ENCODE measurements around the gene SYTL1.
A peak's percentile ranks its signal among the peaks of the same experiment; 100 is the strongest.

The SYTL1 gene, protein sequence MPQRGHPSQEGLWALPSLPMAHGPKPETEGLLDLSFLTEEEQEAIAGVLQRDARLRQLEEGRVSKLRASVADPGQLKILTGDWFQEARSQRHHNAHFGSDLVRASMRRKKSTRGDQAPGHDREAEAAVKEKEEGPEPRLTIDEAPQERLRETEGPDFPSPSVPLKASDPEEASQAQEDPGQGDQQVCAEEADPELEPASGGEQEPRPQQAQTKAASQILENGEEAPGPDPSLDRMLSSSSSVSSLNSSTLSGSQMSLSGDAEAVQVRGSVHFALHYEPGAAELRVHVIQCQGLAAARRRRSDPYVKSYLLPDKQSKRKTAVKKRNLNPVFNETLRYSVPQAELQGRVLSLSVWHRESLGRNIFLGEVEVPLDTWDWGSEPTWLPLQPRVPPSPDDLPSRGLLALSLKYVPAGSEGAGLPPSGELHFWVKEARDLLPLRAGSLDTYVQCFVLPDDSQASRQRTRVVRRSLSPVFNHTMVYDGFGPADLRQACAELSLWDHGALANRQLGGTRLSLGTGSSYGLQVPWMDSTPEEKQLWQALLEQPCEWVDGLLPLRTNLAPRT

GRCh38 chr1:27341525-27342252 is at the start of gene SYTL1:
Gene SYTL1 (plus strand): TSS chr1:27342022. CDS start chr1:27345335, 3,313 bp downstream.
- peak; percentile 55 for DNase-seq (ENCODE audit: low read depth)

DNA sequence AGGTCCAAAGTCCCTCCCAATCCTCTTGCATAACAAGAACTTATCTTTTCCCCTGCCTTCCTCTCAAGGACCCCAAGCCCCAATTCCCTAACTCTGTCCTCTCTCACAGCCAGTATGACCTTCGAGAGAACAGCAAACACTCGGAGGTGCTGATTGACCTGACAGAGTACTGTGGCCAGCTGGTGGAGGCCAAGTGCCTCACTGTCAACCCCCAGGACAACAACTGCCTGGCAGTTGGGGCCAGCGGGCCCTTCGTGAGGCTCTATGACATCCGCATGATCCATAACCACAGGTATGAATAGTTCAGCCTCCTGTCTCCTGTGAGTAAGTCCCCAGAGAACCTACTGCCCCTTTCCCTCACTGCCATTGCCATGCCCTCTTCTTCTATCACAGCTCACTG is 49.7 kb upstream of the SYTL1 start:
- no peak for DNase-seq (ENCODE audit: low read depth)

- DNase-seq (ENCODE audit: low read depth) = no peak
Observed at GRCh38 chr1:27293915-27294314, 47.9 kb upstream of the SYTL1 start.

DNA sequence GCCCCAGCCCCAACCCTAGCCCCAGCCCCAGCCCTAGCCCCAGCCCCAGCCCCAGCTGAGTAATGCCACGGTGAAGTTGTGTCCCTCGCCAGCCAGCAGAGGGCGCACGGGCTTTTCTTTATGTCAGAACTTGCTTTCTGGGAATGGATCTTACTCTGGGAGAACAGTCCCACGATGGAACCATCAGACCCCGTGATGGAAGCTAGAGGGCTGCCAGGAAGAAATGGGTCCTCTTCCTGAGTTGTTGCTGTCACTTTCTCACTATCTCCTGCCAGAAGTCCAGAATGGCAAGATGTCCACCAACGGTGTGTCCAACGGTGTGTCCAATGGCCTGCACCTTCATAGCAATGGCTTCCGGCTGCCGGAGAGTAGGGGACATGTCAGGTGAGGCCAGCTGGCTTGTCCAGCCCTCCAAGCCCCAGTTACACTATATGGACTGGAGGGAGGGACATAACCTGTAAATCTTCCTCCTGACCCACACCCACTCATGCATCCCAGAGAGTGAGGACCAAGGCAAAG is 45.0 kb upstream of the SYTL1 start:
- DNase-seq (ENCODE audit: low read depth) = peak; percentile 49

DNA sequence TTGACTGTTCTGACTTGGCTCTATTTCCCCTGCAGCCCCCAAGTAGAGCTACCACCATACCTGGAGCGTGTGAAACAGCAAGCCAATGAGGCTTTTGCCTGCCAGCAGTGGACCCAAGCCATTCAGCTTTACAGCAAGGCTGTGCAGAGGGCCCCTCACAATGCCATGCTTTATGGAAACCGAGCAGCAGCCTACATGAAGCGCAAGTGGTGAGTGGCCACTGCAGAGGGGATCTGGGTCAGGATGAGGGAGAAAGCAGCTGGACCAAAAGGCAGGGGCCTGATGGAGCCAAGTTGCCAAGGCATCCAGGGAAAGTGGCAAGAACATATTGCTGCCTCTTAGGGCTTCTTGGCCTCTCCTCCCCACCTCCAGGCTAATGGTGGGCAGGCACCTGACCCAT is 43.9 kb upstream of the SYTL1 start:
- DNase-seq (ENCODE audit: low read depth) = no peak

DNA sequence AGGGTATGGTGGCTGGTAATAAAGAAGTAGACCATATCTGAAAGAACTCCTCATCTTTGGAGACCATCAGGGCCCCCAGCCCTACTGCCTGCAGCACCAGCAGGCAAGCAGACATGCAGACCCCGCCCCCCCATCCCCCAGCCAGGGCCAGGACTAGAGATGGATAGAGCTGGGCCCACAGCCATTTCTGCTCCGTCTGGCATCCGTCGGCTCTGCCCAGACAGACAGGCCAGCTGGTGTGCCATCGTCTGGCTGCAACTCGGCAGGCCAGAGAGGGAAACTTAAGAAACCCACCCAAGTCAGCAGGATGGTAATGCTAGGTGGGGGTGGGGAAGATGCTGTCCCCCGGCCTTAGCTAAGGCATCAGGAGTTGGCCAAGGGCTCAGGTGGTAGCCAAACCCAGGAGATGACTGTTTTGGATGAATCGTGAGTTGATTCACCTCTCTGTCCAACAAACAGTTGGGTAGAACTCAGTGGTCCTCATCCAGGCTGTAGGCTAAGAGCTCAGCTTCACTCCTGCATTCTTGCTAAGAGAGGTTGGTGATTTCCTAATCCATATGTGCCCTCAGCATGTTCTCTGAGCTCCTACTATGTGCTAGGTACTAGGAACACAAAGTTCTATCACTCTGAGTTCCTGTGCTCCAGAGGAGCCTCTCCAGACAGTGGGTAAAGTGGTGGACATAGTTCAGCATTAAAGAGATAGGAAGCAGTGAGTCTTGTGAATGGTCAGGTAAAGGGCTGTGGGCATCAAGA is 43.0 kb upstream of the SYTL1 start:
- DNase-seq (ENCODE audit: low read depth) = no peak

DNA sequence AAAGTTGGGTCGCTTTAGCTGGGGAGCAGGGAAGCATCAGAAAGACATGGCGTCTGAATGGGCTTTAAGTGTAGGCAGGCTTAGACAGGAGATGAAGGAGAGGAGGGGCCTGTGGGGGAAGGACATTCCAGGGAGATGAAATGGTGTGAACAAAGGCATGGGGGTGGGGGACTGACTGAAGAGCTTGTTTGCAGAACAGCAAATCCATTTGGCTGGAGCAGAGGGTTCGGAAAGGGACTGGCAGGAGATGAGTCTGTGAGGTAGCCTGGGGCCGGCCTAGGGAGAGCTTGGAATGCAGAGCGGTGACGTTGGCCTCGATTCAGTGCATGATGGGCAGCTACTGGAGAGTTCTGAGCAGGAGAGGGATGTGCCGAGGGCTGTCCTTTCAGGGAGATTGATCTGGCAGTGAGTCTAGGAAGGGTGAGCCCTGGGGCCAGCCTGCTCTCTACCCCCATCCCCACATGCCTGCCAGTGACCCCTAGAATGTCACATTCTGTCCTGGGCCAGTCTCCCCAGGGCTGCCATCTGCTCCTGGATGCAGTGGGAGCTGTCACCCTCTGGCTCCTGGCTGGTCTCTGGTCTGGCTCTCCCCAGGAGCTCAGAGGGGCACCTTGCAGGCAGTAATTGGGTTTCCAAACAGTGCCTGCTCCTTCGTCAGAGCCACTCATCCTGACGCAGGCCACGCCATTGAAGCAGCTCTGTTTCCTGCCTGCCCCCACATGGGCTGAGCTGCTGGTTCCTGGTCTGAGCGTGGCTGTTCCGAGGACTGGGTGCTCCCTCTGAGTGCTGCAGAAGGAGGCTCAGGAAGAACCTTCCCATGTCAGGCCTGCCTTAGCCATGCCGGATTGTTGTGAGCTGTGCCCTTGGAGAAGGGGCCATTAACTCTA is 42.2 kb upstream of the SYTL1 start:
- no peak for DNase-seq (ENCODE audit: low read depth)

DNA sequence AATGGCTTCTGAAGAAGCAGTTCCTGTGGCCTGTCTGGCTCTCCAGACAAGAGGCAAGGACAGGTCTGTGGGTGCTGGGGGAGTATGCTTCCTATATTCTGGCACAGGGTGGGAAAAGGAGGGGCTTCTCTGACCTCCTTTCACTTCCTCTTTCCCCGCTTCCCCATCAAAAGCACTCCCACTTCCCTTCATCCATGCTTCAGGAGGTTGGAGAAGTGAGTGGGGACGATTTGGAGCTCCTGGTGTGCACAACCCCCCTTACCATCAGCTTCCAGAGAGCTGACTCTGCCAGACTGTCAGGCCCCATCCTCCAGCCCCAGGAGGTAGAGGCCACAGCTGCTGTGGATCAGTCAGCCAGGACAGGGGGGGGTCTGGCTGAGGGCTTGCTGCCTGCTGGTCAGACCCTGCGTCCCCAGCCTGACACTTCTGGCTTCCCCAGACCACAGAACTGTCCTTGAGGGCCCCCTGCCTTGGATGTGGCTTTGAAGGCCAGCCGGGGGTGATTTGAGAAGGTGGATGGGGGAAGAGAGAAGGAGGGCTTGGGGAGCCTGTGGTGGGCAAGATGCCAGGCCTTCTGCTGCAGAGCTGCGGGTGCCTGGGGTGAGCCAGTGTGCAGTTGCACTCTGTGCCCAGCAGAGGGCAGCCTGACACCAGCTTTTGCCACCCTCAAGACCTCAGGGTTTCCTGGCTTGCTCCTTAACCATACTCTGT is 41.3 kb upstream of the SYTL1 start:
- peak; percentile 64 for DNase-seq (ENCODE audit: low read depth)

- no peak for DNase-seq (ENCODE audit: low read depth)
Observed at GRCh38 chr1:27301052-27301422, 40.8 kb upstream of the SYTL1 start.

DNA sequence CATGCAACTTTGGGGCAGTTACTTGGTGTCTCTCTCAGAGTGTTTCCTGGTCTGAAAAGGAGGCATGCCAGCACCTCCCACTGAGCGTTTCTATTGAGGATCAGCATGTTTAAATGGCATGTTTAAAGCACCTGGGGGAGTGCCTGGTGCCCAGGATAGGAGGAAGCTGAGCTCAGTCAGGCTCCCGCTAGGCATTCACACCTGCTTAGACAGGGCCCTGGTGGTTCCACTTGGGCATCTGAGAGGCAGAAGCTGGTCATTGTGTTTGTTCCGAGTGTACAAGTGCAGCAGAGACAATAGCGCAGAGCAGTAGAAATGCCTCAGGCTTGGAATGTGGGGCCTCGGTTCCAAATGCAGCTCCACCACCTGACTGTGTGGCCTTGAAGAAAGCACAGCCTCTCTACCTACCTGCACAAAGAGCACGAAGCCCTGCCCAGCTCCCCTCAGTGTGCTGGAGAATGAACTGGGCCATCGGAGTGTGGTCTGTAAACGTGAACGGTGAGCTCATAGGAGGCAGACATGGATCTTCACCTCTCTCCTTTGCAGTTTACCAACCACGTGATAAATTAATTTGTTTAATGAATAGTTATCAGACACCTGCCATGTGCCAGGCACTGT is 40.1 kb upstream of the SYTL1 start:
- no peak for DNase-seq (ENCODE audit: low read depth)

DNA sequence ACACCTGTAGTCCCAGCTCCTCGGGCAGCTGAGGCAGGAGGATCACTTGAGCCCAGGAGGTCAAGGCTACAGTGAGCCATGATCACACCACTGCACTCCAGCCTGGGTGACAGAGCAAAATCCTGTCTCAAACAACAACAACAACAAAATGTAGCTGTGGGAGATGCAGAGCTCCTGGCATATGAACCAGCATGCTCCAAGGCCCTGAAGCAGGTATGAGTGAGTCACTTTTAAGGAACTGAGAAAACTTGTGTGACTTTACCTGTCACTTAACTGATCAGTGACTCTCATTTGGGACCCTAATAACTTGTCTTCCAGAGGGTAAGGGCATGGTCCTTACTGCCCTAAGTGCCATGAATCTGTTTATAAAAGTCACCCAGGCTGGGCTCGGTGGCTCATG is 39.2 kb upstream of the SYTL1 start:
- no peak for DNase-seq (ENCODE audit: low read depth)

GRCh38 chr1:27303509-27303908 is 38.3 kb upstream of the SYTL1 start:
- DNase-seq (ENCODE audit: low read depth) = no peak

DNA sequence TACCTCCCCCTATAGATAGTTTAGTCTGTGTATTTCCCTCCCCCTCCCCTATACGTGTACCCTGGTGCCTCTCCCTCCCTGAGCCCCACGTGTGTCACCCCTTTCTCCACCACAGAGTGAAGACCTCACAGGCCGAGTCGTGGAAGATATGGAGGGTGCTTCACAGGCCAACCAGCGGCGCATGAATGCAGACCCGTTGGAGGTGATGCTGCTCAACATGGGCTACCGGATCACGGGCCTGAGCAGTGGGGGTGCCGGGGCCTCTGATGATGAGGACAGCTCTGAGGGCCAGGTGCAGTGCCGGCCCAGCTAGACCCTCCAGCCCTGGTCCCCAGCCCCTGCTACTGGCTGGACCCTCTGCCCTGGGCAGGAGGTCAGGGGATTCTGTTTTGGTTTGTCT is 35.8 kb upstream of the SYTL1 start:
- no peak for DNase-seq (ENCODE audit: low read depth)

- DNase-seq (ENCODE audit: low read depth) = no peak
Observed at GRCh38 chr1:27306892-27307761, 34.7 kb upstream of the SYTL1 start.

DNA sequence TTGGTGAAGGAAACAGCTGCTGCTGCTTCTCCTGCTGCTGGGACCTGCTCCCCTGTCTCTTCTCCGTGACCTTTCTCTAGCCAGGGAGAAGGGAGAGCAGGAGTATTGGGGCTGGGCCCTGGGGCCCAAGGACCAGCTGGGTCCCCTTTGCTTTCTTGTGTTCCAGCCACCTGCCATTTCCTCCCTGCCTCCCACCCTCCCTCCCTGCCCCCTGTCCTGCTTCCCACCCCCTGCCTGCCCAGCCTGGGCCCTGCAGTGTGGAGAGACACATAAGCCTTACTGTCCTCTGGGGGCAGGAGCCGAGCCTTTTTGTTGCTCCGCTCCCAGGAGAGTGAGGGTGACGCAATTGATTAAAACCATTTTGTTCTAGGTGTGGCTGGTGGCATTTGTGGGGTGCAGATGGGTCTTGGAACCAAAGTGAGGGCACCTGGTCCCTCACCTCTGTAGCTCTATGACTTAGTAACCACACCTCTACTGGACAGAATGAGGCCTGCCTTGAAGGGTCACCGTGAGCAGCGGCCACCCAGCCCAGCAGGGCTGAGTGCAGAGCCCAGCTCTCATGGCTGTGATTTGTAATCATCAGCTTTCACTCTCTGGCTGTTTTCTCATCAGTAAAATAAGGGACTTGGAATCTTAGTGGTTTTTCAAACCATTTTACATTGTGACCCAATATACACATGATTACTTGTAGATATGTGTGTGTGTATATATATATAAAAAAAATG is 33.8 kb upstream of the SYTL1 start:
- no peak for DNase-seq (ENCODE audit: low read depth)

GRCh38 chr1:27314169-27314568 is 27.7 kb upstream of the SYTL1 start:
- no peak for DNase-seq (ENCODE audit: low read depth)

DNA sequence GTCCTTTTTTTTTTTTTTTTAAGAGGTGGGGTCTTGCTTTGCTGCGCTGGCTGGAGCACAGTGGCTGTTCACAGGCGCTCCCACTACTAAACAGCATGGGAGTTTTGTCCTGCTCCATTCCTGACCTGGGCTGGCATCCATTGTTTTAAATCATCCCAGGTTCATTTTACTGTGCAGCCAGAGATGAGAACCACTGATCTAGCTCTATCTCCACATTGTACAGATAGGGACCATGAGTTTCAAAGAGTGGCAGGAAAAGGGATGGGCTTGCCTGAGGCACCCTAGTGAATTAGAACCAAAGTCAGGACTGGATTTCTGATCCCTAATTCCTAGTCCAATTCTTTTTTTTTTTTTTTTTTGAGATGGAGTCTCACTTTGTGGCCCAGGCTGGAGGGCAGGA is 27.1 kb upstream of the SYTL1 start:
- DNase-seq (ENCODE audit: low read depth) = no peak

DNA sequence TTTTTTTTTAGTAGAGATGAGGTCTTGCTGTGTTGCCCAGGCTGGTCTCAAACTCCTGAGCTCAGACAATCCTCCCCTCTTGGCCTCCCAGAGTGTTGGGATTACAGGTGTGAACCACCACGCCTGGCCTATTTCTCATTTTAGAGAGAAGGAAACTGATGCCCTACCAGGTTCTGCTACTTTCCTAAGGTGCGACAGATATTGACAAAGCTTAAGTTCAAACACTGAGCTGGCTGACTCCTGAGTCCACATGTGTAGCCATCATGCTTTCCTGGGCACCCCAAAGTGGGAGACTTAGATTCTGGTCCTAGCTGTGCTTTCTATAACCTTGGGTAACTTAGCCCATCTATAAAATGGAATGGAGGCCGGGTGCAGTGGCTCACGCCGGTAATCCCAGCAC is 25.0 kb upstream of the SYTL1 start:
- DNase-seq (ENCODE audit: low read depth) = no peak

DNA sequence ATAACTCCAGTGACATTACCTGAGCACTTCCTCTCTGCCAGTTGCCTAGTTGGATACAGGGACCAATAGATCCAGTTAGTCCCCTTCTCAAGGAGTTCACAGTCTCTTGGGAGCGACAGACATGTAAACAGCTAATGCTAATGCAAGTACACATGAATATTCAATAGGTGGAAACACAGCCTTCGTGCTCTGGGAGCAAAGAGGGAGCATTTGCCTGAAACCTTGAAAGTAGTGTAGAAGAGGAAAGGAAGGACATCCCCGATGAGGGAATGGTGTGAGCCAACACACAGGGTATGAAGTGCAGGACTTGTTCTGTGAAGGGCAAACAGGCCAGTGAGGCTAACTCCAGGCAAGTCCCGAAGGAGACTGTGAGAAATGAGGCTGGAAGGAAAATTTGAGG is 23.7 kb upstream of the SYTL1 start:
- no peak for DNase-seq (ENCODE audit: low read depth)
